GM18507 (cell line): Measurements from ENCODE around the gene EN2.

Experiments used
- DNase-seq: peaks from one replicate; pipeline ENCODE4 v3.0.0; 2011; ENCODE audit warnings: low read depth; ENCODE audit not compliant: insufficient read length; ENCODE audit errors: extremely low spot score
- FAIRE-seq: peaks from 2 replicates; lab custom pipeline; 2011; peaks lifted over from hg19 to GRCh38; lab: Jason Lieb, UNC

The EN2 gene

DNA sequence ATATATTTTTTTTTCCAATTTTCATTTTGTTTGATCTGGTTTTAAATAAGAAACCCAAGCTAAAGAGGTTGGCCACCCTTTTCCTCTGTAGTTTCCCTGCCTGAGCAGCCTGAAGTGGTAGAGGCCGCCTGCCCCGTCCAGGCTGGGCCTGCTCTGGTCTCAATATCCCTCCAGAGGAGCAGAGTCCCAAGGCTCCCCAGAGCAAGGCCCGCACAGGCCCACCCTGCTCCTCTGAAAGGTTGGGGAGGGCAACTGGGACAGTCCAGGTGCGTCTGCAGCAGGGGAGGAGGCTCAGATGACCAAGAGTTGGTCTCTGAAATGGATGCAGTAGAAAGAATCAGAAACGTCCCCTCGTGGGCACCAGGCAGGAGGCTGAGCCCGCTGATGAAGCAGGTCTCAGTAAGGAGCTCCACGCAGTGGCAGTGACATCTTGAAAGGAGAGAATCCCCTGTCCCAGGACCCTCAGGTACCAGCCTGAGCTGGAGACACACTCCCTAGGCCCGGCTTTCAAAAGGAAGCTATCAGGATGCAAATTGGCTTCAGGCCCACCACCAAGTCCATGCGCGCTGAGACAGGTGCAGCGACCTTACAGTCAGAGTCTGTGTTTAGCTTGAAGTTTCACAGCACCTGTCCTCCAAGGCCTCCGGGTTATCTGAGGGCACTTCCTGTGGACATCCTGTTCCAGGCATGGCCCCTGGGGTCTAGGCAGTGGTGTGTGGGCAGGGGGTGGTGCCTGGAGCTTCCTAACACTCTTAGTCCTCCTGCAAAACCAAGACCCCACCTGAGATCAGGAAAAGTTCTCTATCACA lies 37.7 kb downstream of the EN2 start:
- FAIRE-seq (no peak), DNase-seq (no peak)

DNA sequence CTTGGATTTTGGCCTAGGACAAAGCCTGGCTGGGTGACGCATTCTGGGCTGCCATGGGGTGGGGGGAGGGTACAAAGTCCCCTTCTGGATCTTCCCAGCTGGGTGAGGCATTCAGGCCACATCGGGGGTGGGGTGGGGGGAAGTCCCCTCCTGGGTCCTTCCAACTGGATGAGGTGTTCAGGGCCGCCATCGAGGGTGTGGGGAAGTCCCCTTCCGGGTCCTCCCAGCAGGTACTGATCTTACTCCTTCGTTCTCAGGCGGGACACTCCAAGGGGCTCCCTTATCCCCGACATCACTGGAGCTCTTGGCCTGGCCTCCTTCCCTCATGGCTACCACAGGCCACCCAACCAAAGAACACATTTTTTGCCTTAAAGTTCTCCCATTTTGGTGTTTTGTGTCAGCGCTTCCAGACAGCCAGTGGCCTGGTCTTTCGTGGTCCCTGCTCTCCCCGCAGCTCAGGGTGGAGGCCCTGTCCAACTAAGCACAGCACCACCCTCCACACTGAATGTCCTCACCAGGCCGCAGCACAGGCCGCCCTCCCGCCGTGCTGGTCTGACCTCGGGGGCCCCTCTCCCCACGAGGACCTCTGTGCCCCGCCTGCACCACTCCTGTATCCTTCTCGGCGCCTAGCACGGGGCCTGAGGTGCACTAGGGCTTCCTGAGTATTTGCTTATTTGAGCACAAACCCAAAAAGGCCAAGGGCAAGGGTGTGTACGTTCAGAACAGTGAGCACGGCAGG lies 38.5 kb downstream of the EN2 start:
- DNase-seq (no peak), FAIRE-seq (no peak)

GRCh38 chr7:155497149-155497901 lies 39.4 kb downstream of the EN2 start:
- FAIRE-seq = peak; percentile 33
- DNase-seq = no peak

- no peak for DNase-seq
- no peak for FAIRE-seq
Measured at GRCh38 chr7:155505422-155505793, 47.5 kb downstream of the EN2 start.

DNA sequence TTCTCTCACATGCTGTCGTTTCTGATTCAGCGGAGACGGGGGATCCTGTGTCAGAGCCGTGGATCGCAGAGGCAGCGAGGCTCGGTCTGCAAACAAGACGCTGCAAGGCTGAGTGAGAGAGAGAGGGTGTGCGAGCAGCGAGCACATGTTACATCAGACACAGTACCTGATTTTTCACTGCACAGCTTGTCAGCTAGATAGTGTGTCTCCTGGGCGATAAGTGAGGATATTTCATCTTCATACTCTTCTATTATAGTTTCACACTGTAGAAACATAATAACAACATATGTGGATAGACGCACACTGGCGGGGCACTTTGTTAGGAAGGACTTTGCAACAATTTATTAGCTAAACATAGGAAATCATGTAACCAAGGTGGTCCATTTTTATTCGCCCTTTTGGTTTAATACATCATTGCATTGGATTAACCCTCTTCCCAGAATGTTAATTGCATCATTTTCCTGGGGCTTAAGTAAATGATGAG lies 49.0 kb downstream of the EN2 start:
- FAIRE-seq (peak; percentile 38), DNase-seq (no peak)

- no peak for FAIRE-seq
- no peak for DNase-seq
Measured at GRCh38 chr7:155507576-155507975, 49.6 kb downstream of the EN2 start.

DNA sequence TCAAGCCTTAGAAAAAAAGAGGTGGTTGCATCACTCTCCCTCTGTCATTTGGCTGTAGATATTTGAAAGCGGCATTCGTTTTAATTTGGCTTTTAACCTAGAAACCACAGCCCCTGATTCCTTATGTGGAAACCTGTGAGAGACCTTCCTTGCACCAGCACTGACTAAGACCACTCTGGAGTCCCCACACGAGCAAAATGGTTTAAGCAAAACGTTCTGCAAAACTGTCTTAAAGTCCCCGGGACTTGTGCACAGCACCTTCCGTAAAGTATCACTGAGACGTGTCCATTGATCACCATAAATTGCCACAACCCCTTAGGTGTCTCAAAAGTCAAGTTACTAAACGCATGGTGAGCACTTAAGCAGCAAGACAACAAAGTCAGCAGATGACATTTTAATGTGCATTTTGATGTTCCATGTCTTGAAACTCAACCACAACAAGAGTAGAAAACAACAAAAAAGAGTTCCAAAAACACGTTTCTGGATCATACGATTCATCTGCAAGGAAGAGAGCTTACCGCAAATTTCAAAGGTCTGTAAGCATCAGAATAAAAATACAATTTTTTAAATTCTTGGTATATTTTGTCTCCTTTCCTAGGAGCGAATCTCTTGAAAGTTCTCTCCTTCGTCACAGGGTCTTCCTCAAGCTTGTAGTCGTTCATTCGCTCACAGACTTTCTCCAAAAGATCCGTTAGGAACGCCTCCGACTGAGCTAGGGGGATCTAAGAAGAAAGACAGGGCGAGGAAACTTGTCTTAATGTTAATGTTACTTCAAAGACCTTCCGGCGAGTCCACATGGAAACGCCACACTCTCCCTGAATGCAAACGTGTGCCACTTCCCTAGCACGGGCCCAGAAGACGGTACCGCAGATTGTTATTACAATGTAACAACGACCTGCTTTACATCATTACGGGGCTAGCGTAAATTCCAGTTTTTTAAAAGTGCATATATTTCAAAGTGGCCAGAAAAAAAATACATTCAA lies 50.7 kb downstream of the EN2 start:
- FAIRE-seq (no peak), DNase-seq (no peak)

DNA sequence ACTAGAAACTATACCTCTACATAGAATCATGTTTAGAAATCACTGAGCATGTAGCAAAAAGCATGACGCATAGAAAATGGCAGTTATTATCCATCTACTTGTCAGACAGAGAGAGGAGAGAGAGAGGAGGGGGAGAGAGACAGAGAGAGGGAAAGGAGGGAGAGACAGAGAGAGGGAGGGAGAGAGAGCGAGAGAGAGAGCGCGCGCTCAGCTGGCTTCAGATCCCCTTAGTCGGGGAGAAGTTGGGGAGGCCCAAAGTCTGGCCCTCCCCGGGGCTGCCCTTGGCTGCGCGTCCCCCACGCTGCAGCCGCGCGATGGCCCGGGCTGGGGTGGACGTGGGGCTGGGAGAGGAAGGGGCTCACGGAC lies 51.4 kb downstream of the EN2 start:
- FAIRE-seq = no peak

DNA sequence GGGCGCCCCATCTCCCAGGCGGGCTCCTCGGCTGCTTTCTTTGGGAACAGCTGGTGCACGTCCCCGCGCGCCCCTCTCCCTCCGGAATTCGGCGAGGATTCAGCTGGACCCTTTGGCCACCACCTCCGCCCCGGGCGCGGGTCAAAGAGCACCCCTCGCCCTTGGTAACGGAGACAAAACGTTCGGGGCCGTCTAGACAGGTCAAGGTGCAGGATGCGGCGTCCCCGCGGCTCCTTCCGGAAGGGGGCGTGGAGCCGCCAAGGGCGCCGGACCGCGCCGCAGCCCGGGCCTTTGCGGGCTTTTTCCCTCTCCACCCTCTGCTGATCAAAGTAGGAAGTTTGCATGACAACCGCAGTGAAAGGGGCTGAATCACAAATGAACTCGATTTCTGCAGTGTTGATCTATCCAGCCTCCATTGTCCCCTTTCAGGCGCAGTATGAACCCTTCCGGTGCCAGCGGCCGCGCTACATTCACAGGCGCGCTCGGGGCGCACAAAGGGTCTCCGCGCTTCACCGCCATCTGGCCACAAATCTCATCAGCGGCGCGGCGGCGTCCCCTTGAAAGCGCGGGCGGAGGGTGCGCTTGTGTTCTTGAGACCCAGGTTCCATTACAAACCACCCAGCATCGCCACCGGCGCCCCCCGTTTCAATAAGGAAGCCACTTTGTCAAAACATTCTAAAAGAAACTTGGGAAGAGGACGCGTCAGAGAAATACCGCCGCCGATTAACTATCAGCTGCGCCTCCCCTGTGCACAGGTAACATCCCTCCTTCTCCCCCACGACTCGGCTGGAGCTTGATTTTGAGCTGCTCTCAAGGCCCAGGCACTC lies 52.0 kb downstream of the EN2 start:
- FAIRE-seq (no peak), DNase-seq (no peak)

More for the DNA sequence above, 51.4 kb downstream of the EN2 start:
- no peak for DNase-seq

GRCh38 chr7:155510975-155511701 lies 53.2 kb downstream of the EN2 start:
- FAIRE-seq (no peak), DNase-seq (no peak)

GRCh38 chr7:155511702-155511996 lies 53.7 kb downstream of the EN2 start:
- FAIRE-seq (no peak), DNase-seq (no peak)

DNA sequence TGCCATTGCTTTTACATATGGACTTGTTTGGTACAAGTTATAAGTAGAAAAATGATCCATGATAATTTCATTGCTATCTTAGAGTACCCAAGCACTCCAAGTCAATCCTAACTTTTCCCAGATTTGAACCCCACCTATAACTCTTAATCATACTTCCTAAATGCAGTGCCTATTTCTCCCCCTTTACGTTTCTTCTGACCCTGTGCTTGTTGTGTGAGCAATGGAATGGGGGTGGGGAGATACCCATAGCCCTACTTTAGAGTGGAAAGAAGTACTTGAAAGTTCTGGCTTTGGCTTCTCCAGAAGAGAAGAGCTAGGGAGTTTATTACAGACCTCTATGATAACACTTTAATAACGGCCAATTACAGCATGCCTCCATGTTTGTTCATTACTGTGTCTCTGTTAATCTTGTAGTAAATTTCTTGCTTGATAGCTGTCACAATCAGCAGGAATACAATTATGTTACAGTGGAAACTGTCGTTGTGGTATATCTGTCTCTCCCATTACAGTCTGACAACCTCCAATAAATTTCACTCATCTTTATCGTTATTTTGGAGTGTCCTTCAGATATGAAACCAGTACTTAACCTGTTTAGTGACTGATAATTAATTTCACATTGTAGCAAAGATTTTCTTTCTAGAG lies 54.4 kb downstream of the EN2 start:
- no peak for DNase-seq
- no peak for FAIRE-seq

DNA sequence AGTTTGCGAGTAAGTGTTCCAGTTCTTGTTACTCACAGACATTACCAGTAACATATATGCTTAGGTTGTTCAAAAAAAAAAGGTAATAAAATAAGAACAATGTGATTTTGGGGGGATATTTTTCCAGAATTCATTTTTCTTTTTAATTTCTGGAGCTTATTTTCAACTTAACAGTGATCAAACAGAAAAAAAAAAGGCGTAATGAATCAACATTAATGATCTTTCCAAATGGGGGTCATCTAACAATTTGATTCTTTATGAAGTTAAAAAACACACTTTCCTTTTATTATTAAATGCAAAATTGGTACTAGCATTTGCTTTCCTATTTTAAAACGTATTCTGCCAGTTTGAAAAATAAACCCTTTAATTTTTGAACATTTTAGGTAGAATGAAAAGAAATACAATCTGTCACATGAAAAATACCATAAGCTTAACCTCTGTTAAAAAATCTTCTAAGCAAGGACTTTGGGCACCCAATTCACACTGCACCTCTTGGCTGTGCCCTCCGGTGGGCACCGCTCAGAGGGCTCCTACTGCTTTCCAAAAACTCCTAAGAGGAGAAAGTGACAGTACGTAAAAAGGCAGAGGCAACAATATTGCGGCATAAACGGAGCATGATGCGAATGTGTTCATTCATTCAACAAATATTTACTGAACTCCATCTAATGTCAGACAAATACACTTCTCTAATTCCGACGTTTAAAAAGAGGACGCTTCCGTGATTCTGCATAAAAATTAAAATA lies 55.8 kb downstream of the EN2 start:
- no peak for FAIRE-seq

DNA sequence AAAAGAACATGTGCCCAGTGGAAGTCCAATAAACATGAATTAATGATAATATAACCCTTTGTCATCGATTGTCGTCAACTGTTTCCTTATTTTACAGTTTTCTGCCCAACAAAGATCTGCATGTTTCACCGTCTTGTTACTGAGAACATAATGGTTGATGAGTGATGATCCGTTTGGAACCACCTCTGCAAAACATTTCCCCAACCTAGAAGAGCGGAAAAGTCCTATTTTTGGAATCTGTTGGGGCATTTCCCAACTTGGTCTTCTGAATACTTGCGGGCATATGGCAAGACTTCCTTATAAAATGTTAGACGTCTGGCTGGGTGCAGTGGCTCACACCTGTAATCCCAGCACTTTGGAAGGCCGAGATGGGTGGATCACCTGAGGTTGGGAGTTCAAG lies 56.4 kb downstream of the EN2 start:
- DNase-seq (no peak), FAIRE-seq (no peak)

More for the DNA sequence above, 55.8 kb downstream of the EN2 start:
- no peak for DNase-seq
